ENCODE data around the gene TBXAS1.

The TBXAS1 gene

DNA sequence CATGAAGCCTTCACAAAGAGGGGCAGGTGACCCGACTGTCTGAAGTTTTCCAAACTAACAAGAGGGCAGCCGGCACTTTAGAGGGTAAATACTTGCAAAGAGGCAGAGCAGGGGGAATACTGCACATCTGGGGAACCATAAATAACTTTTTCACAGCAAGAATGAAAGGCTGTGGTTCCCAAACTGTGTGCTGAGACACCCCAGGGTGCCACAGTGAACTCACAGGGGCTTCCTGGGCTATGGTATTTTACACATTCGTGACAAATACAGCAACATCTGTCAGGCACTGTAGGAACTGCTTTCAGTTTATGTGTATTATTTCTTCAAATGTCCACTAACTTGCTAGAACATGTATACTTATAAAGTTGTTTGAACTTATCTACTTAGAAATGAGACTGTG is 67.2 kb downstream of the TBXAS1 start:
- POLR2A ChIA-PET = no interaction called here
- DNase-seq (ENCODE audit: low read depth, low spot score) = no peak
- CTCF ChIA-PET = interaction anchor here (0.8 kb wide), 1 partner anchor 21 kb away, joined by 3 read pairs; no protein-coding TSS in a partner anchor
- TF ChIP-seq, protein P1, sequence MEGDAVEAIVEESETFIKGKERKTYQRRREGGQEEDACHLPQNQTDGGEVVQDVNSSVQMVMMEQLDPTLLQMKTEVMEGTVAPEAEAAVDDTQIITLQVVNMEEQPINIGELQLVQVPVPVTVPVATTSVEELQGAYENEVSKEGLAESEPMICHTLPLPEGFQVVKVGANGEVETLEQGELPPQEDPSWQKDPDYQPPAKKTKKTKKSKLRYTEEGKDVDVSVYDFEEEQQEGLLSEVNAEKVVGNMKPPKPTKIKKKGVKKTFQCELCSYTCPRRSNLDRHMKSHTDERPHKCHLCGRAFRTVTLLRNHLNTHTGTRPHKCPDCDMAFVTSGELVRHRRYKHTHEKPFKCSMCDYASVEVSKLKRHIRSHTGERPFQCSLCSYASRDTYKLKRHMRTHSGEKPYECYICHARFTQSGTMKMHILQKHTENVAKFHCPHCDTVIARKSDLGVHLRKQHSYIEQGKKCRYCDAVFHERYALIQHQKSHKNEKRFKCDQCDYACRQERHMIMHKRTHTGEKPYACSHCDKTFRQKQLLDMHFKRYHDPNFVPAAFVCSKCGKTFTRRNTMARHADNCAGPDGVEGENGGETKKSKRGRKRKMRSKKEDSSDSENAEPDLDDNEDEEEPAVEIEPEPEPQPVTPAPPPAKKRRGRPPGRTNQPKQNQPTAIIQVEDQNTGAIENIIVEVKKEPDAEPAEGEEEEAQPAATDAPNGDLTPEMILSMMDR (IDR thresholded peaks at IDR 0.05; ENCODE audit: insufficient read depth, low read length, missing control alignments) = no peak
- no peak overlapping the region for H3K4me3 ChIP-seq (ENCODE audit: low read depth, low read length)

GRCh38 chr7:139896831-139897230 is 67.8 kb downstream of the TBXAS1 start:
- TF ChIP-seq, protein P1 (IDR thresholded peaks at IDR 0.05; ENCODE audit: insufficient read depth, low read length, missing control alignments) = no peak
- ChIA-PET POLR2A (no interaction called here), CTCF (no interaction called here)
- no peak overlapping the region for H3K4me3 ChIP-seq (ENCODE audit: low read depth, low read length)
- DNase-seq (ENCODE audit: low read depth, low spot score) = no peak

- no peak overlapping the region for H3K4me3 ChIP-seq (ENCODE audit: low read depth, low read length)
- ChIA-PET POLR2A (no interaction called here), CTCF (no interaction called here)
- DNase-seq (ENCODE audit: low read depth, low spot score) = no peak
- TF ChIP-seq, protein P1 (IDR thresholded peaks at IDR 0.05; ENCODE audit: insufficient read depth, low read length, missing control alignments) = no peak
These were observed 68.5 kb downstream of the TBXAS1 start for GRCh38 chr7:139897422-139898090.

GRCh38 chr7:139898483-139898882 is 69.4 kb downstream of the TBXAS1 start:
- ChIA-PET POLR2A (no interaction called here), CTCF (interaction anchor here (0.6 kb wide), 1 partner anchor 748 kb away, joined by 3 read pairs; no protein-coding TSS in a partner anchor)
- H3K4me3 ChIP-seq (ENCODE audit: low read depth, low read length) = no peak overlapping the region
- no peak for DNase-seq (ENCODE audit: low read depth, low spot score)
- TF ChIP-seq, protein P1 (IDR thresholded peaks at IDR 0.05; ENCODE audit: insufficient read depth, low read length, missing control alignments) = no peak

GRCh38 chr7:139899328-139899955 is 70.4 kb downstream of the TBXAS1 start:
- no peak overlapping the region for H3K4me3 ChIP-seq (ENCODE audit: low read depth, low read length)
- TF ChIP-seq, protein P1 (IDR thresholded peaks at IDR 0.05; ENCODE audit: insufficient read depth, low read length, missing control alignments) = no peak
- CTCF ChIA-PET = no interaction called here
- POLR2A ChIA-PET = no interaction called here
- DNase-seq (ENCODE audit: low read depth, low spot score) = no peak

DNA sequence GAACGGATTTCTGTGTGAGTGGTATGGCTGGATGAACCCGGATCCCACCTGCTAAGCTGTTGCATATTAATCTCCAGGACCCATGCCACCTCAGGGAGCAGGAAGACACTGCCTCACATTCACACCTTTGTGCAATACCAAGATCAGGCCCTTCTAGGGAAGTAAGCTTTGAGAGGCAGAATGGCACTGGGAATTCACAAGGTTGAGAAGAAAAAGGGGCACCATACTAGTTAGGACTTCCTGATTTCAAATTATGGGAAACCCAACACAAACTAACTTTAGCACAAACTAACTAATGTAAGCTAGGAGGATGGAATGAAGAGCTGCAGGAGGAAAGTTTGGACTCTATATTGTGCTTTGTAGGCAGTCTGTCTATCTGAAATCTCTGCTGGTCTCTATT is 71.3 kb downstream of the TBXAS1 start:
- no peak for DNase-seq (ENCODE audit: low read depth, low spot score)
- H3K4me3 ChIP-seq (ENCODE audit: low read depth, low read length) = no peak overlapping the region
- ChIA-PET CTCF (interaction anchor here (1.0 kb wide), 1 partner anchor 13 kb away, joined by 3 read pairs; no protein-coding TSS in a partner anchor), POLR2A (no interaction called here)
- TF ChIP-seq, protein P1 (IDR thresholded peaks at IDR 0.05; ENCODE audit: insufficient read depth, low read length, missing control alignments) = no peak
